K562 (cell line): ENCODE data around the gene EIF4G2. TPM values are rescaled to one million over a fixed set of nuclear protein-coding genes. Genes with fewer than 3 reads are reported as not detected.

Experiments used
- CREB1 ChIP-seq, 2 experiments: sonication (generic) in 1 of 2; formaldehyde crosslinking in 1 of 2; IDR thresholded peaks; 2 replicates each; pipeline versions ENCODE4 v1.6.1 to v1.8.0; 2012 to 2022; ENCODE audit warnings: inconsistent platforms in 1 of 2, mild to moderate bottlenecking in 1 of 2, missing genetic modification reagents in 1 of 2, moderate library complexity in 1 of 2
- GTF2F1 ChIP-seq: IDR thresholded peaks from 2 replicates; pipeline ENCODE4 v1.6.1; 2011; ENCODE audit warnings: low read depth, low read length, improper control_type of control experiment
- HCFC1 ChIP-seq: IDR thresholded peaks from 2 replicates; pipeline ENCODE4 v1.6.1; 2012; ENCODE audit warnings: low read depth, low read length, improper control_type of control experiment
- HDAC8 ChIP-seq: fragments of 450-650 bp; IDR thresholded peaks from 2 replicates; pipeline ENCODE4 v1.6.1; 2016; ENCODE audit warnings: mild to moderate bottlenecking, missing genetic modification characterization, moderate library complexity, missing compliant biosample characterization
- ILF3 ChIP-seq: fragments of 450-650 bp; IDR thresholded peaks from 2 replicates; pipeline ENCODE4 v1.6.1; 2018; ENCODE audit warnings: antibody characterized with exemption, mild to moderate bottlenecking, moderate library complexity, borderline replicate concordance
- PML ChIP-seq: IDR thresholded peaks from 2 replicates; pipeline ENCODE4 v1.6.1; 2012; ENCODE audit warnings: low read length, inconsistent platforms
- POLR2G ChIP-seq: fragments of 200-400 bp; formaldehyde crosslinking; IDR thresholded peaks from 2 replicates; pipeline ENCODE4 v1.6.1; 2017; ENCODE audit warnings: low read depth, mild to moderate bottlenecking, antibody characterized with exemption, low read length, moderate library complexity
- TAL1 ChIP-seq: fragments of 450-650 bp; IDR thresholded peaks from 2 replicates; pipeline ENCODE4 v1.6.1; 2016; ENCODE audit warnings: mild to moderate bottlenecking
- ZFP30 ChIP-seq: fragments of 250-450 bp; sonication (Bioruptor Pico); IDR thresholded peaks from 2 replicates; pipeline ENCODE4 v1.8.0; 2022; ENCODE audit warnings: moderate library complexity, mild to moderate bottlenecking, inconsistent platforms, borderline replicate concordance
- ZNF174 ChIP-seq: fragments of 250-450 bp; sonication (Bioruptor Pico); IDR thresholded peaks from 2 replicates; pipeline ENCODE4 v1.4.0; 2020; ENCODE audit warnings: mild to moderate bottlenecking
- ZNF57 ChIP-seq: fragments of 450-650 bp; formaldehyde crosslinking; IDR thresholded peaks from 2 replicates; pipeline ENCODE4 v1.4.0; 2020; ENCODE audit warnings: mild to moderate bottlenecking, moderate library complexity
- ZNF76 ChIP-seq: fragments of 250-450 bp; sonication (Bioruptor Pico); IDR thresholded peaks from 2 replicates; pipeline ENCODE4 v1.4.0; 2020; ENCODE audit warnings: mild to moderate bottlenecking, moderate library complexity, borderline replicate concordance
- polyA plus RNA-seq, 8 experiments: library from polyadenylated mRNA; depleted of rRNA in 4 of 8; stranded (reverse) in 5 of 8; unstranded in 3 of 8; fragments of >200 nt; fragmentation: Nextera tagmentation in 2 of 8; fragmentation: Illumina TruSeq in 1 of 8; extraction: Ambion mirVana in 2 of 8; extraction: Trizol in 1 of 8; gene quantifications; 2 replicates each; pipeline versions ENCODE4 v1.2.1 to v1.2.3, GENCODE V29; 2011 to 2014; ENCODE audit warnings: inconsistent platforms in 1 of 8, missing spikeins in 1 of 8
- total RNA-seq, 7 experiments: library from RNA; depleted of rRNA in 6 of 7; stranded (reverse); fragments of >200 nt in 6 of 7; fragmentation: Illumina TruSeq in 2 of 7; extraction: Trizol in 2 of 7; gene quantifications; 2 replicates each; pipeline versions ENCODE4 v1.2.1 to v1.2.3, GENCODE V29; 2011 to 2021; ENCODE audit warnings: low replicate concordance in 1 of 7
- TF ChIP-seq, protein P1 (sequence below): fragments of 450-650 bp; IDR thresholded peaks from 2 replicates; pipeline ENCODE4 v1.6.1; 2017; ENCODE audit warnings: antibody characterized with exemption, mild to moderate bottlenecking
- TF ChIP-seq, protein P2 (sequence below): sonication (generic); formaldehyde crosslinking; IDR thresholded peaks from 2 replicates; pipeline ENCODE4 v1.8.1; 2023; ENCODE audit warnings: mild to moderate bottlenecking, missing genetic modification reagents
- TF ChIP-seq, protein P3 (sequence below): fragments of 250-450 bp; sonication (Bioruptor Pico); IDR thresholded peaks from 2 replicates; pipeline ENCODE4 v1.5.0; 2021
- TF ChIP-seq, protein P4 (sequence below): fragments of 150-350 bp; IDR thresholded peaks from 2 replicates; pipeline ENCODE4 v1.6.1; 2014; ENCODE audit warnings: low read depth, mild to moderate bottlenecking, low read length, borderline replicate concordance

EIF4G2 gene
- total and polyA plus RNA-seq, 9 of the 15 experiments (the other 6 are each of a cell fraction or from before 2014, with no cell fraction given): 206 to 790 (median 646) TPM

DNA sequence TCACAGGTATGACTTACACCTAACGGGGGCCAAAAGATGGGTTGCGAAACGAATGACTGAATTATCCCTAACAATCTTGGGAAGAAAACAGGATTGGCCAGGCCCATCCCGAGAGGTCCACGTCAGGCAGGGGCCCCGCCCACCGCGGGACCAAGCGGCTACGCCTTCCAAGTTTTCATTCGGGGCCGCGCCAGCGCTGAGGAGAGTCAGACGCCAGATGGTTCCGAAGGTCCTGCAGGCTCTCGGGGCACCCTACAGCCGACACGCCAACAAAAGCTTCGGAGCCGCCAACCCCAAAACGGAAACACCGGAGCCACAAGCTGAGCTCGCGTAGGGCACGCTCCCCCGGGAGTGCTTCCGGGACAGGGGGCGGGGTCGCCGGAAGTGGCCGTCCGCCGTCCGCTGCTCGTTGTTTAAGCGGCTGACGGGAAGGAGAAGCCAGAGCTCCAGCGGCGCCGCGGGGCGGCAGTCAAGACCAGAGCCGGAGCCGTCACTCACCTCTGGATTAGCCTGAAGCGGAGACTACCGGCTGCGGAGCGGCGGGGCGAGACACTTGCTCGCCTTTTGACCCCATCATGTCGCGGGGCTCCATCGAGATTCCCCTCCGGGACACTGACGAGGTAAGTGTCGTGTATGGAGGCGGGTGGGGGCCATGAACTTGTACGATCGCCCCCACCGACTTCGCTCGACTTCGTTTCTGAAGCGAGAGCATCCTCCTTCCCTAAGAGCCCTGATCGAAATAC lies 57.7 kb downstream of the EIF4G2 start, which contains the start of gene CTR9 (continued):
- TF ChIP-seq, protein P1, sequence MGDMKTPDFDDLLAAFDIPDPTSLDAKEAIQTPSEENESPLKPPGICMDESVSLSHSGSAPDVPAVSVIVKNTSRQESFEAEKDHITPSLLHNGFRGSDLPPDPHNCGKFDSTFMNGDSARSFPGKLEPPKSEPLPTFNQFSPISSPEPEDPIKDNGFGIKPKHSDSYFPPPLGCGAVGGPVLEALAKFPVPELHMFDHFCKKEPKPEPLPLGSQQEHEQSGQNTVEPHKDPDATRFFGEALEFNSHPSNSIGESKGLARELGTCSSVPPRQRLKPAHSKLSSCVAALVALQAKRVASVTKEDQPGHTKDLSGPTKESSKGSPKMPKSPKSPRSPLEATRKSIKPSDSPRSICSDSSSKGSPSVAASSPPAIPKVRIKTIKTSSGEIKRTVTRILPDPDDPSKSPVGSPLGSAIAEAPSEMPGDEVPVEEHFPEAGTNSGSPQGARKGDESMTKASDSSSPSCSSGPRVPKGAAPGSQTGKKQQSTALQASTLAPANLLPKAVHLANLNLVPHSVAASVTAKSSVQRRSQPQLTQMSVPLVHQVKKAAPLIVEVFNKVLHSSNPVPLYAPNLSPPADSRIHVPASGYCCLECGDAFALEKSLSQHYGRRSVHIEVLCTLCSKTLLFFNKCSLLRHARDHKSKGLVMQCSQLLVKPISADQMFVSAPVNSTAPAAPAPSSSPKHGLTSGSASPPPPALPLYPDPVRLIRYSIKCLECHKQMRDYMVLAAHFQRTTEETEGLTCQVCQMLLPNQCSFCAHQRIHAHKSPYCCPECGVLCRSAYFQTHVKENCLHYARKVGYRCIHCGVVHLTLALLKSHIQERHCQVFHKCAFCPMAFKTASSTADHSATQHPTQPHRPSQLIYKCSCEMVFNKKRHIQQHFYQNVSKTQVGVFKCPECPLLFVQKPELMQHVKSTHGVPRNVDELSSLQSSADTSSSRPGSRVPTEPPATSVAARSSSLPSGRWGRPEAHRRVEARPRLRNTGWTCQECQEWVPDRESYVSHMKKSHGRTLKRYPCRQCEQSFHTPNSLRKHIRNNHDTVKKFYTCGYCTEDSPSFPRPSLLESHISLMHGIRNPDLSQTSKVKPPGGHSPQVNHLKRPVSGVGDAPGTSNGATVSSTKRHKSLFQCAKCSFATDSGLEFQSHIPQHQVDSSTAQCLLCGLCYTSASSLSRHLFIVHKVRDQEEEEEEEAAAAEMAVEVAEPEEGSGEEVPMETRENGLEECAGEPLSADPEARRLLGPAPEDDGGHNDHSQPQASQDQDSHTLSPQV: 0 out of 2 replicates have a peak, but pooled peaks have one; percentile 33
- TF ChIP-seq, protein P2, sequence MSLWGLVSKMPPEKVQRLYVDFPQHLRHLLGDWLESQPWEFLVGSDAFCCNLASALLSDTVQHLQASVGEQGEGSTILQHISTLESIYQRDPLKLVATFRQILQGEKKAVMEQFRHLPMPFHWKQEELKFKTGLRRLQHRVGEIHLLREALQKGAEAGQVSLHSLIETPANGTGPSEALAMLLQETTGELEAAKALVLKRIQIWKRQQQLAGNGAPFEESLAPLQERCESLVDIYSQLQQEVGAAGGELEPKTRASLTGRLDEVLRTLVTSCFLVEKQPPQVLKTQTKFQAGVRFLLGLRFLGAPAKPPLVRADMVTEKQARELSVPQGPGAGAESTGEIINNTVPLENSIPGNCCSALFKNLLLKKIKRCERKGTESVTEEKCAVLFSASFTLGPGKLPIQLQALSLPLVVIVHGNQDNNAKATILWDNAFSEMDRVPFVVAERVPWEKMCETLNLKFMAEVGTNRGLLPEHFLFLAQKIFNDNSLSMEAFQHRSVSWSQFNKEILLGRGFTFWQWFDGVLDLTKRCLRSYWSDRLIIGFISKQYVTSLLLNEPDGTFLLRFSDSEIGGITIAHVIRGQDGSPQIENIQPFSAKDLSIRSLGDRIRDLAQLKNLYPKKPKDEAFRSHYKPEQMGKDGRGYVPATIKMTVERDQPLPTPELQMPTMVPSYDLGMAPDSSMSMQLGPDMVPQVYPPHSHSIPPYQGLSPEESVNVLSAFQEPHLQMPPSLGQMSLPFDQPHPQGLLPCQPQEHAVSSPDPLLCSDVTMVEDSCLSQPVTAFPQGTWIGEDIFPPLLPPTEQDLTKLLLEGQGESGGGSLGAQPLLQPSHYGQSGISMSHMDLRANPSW (CRISPR knock-in tag): no peak
- TF ChIP-seq HDAC8 (tag) (no peak), ZNF174 (CRISPR knock-in tag) (no peak), ZFP30 (no peak), POLR2G (peak; percentile 99), ILF3 (no peak), PML (peak; percentile 75), TAL1 (no peak), ZNF57 (CRISPR knock-in tag) (no peak), CREB1 (IDR thresholded peaks at IDR 0.05) (peak; percentile 67), CREB1 (CRISPR knock-in tag; IDR thresholded peaks at IDR 0.05) (peak; percentile 86), GTF2F1 (no peak), ZNF76 (CRISPR knock-in tag) (no peak), HCFC1 (peak; percentile 80)
- TF ChIP-seq, protein P3, sequence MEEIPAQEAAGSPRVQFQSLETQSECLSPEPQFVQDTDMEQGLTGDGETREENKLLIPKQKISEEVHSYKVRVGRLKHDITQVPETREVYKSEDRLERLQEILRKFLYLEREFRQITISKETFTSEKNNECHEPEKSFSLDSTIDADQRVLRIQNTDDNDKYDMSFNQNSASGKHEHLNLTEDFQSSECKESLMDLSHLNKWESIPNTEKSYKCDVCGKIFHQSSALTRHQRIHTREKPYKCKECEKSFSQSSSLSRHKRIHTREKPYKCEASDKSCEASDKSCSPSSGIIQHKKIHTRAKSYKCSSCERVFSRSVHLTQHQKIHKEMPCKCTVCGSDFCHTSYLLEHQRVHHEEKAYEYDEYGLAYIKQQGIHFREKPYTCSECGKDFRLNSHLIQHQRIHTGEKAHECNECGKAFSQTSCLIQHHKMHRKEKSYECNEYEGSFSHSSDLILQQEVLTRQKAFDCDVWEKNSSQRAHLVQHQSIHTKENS (CRISPR knock-in tag): no peak
- TF ChIP-seq, protein P4, sequence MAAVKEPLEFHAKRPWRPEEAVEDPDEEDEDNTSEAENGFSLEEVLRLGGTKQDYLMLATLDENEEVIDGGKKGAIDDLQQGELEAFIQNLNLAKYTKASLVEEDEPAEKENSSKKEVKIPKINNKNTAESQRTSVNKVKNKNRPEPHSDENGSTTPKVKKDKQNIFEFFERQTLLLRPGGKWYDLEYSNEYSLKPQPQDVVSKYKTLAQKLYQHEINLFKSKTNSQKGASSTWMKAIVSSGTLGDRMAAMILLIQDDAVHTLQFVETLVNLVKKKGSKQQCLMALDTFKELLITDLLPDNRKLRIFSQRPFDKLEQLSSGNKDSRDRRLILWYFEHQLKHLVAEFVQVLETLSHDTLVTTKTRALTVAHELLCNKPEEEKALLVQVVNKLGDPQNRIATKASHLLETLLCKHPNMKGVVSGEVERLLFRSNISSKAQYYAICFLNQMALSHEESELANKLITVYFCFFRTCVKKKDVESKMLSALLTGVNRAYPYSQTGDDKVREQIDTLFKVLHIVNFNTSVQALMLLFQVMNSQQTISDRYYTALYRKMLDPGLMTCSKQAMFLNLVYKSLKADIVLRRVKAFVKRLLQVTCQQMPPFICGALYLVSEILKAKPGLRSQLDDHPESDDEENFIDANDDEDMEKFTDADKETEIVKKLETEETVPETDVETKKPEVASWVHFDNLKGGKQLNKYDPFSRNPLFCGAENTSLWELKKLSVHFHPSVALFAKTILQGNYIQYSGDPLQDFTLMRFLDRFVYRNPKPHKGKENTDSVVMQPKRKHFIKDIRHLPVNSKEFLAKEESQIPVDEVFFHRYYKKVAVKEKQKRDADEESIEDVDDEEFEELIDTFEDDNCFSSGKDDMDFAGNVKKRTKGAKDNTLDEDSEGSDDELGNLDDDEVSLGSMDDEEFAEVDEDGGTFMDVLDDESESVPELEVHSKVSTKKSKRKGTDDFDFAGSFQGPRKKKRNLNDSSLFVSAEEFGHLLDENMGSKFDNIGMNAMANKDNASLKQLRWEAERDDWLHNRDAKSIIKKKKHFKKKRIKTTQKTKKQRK: no peak
